ENCODE results near the gene CFAP61. TPM values are rescaled to one million over a fixed set of nuclear protein-coding genes. Genes with fewer than 3 reads are reported as not detected.

CFAP61 gene
- total RNA-seq, 2 experiments from 2014 or later: not detected

- H3K4me3 Mint-ChIP-seq: no peak overlapping the region
- no peak overlapping the region for H3K27ac Mint-ChIP-seq
- ChIA-PET POLR2A (no interaction called here), CTCF (no interaction called here)
- DNase-seq: no peak
- H3K27me3 Mint-ChIP-seq: peaks cover 34% of the 10 kb centered on the region
- H3K36me3 Mint-ChIP-seq (ENCODE audit: low read depth): no peaks in the 10 kb centered on the region
- peaks cover 2% of the 10 kb centered on the region for H3K4me1 Mint-ChIP-seq
- H3K9me3 Mint-ChIP-seq: no peaks in the 10 kb centered on the region
These were observed 26.9 kb downstream of the CFAP61 start for GRCh38 chr20:20079102-20079784.

GRCh38 chr20:20083807-20084206 is 31.5 kb downstream of the CFAP61 start:
- DNase-seq: no peak
- ChIA-PET POLR2A (no interaction called here), CTCF (interaction anchor here (0.6 to 1.9 kb wide), 4 partner anchors 11 to 513 kb away, joined by 3 to 11 read pairs (median 4); no protein-coding TSS in a partner anchor)
- Mint-ChIP-seq H3K27me3 (peaks cover 22% of the 10 kb centered on the region), H3K36me3 (ENCODE audit: low read depth) (no peaks in the 10 kb centered on the region), H3K4me1 (peaks cover 2% of the 10 kb centered on the region), H3K4me3 (no peak overlapping the region), H3K27ac (no peak overlapping the region), H3K9me3 (no peaks in the 10 kb centered on the region)

GRCh38 chr20:20084296-20084752 is 32.0 kb downstream of the CFAP61 start:
- no peak for DNase-seq
- POLR2A ChIA-PET: no interaction called here
- Mint-ChIP-seq H3K4me3 (no peak overlapping the region), H3K27ac (no peak overlapping the region), H3K9me3 (no peaks in the 10 kb centered on the region), H3K27me3 (peaks cover 18% of the 10 kb centered on the region), H3K36me3 (ENCODE audit: low read depth) (no peaks in the 10 kb centered on the region), H3K4me1 (peaks cover 2% of the 10 kb centered on the region)
- CTCF ChIA-PET: interaction anchor here (1.1 to 1.9 kb wide), 2 partner anchors 153 to 512 kb away, joined by 4 to 11 read pairs; no protein-coding TSS in a partner anchor

DNA sequence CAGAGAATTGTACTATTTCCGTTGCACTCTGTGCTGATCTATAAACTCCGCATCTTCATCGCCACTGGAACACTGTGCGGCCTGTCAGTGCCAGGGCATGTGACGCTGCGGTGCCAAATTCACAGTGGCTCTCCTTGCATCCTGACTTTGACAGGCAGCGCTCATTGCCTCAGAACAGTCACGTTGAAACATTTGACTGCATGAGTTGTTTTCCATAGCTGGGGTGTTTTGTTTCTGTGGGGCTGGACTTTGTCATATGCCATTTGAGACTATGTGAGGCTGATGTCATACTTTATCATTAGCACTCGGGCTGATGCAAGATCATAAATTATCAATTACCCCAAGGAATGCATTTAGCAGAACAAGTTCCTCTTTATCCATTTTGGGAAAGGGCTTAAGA is 32.7 kb downstream of the CFAP61 start:
- Mint-ChIP-seq H3K36me3 (ENCODE audit: low read depth) (no peaks in the 10 kb centered on the region), H3K4me1 (peaks cover 2% of the 10 kb centered on the region)

GRCh38 chr20:20085812-20086211 is 33.5 kb downstream of the CFAP61 start:
- no peaks in the 10 kb centered on the region for H3K36me3 Mint-ChIP-seq (ENCODE audit: low read depth)

More for the DNA sequence above, 32.7 kb downstream of the CFAP61 start:
- CTCF ChIA-PET: no interaction called here
- no peak overlapping the region for H3K4me3 Mint-ChIP-seq
- POLR2A ChIA-PET: no interaction called here
- peaks cover 18% of the 10 kb centered on the region for H3K27me3 Mint-ChIP-seq
- no peaks in the 10 kb centered on the region for H3K9me3 Mint-ChIP-seq
- H3K27ac Mint-ChIP-seq: no peak overlapping the region
- DNase-seq: no peak

GRCh38 chr20:20089018-20089417 is 36.7 kb downstream of the CFAP61 start:
- H3K4me3 Mint-ChIP-seq: no peak overlapping the region
- no peak overlapping the region for H3K27ac Mint-ChIP-seq
- POLR2A ChIA-PET: no interaction called here
- no peaks in the 10 kb centered on the region for H3K36me3 Mint-ChIP-seq (ENCODE audit: low read depth)
- DNase-seq: no peak
- H3K4me1 Mint-ChIP-seq: no peaks in the 10 kb centered on the region
- CTCF ChIA-PET: no interaction called here
- peaks cover 9% of the 10 kb centered on the region for H3K27me3 Mint-ChIP-seq
- no peaks in the 10 kb centered on the region for H3K9me3 Mint-ChIP-seq

More at GRCh38 chr20:20085812-20086211, 33.5 kb downstream of the CFAP61 start:
- Mint-ChIP-seq H3K27ac (no peak overlapping the region), H3K27me3 (peaks cover 18% of the 10 kb centered on the region), H3K4me1 (peaks cover 2% of the 10 kb centered on the region), H3K4me3 (no peak overlapping the region), H3K9me3 (no peaks in the 10 kb centered on the region)
- DNase-seq: no peak
- ChIA-PET CTCF (no interaction called here), POLR2A (no interaction called here)

DNA sequence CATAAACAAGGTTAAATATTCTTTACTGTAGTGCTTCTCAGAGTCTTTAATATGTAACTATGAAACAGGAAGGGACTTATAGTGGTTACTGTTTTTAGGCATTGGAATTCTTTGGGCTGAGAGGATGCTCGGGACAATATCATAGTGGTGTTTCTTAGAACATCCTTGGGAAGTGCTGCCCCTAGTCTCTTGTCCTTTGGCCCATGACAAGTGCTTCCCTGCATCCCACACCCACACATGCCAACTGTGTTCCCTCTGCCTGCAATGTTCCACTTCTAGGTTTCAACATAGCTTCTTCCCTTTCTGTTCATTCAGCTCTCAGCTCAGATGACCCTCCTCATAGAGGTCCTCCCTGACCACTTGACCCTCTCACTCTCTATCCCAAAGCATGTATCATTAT is 37.6 kb downstream of the CFAP61 start:
- POLR2A ChIA-PET: no interaction called here
- Mint-ChIP-seq H3K36me3 (ENCODE audit: low read depth) (no peaks in the 10 kb centered on the region), H3K27me3 (peaks cover 8% of the 10 kb centered on the region), H3K9me3 (no peaks in the 10 kb centered on the region), H3K4me1 (no peaks in the 10 kb centered on the region), H3K4me3 (no peak overlapping the region), H3K27ac (no peak overlapping the region)
- CTCF ChIA-PET: no interaction called here
- no peak for DNase-seq

- Mint-ChIP-seq H3K36me3 (ENCODE audit: low read depth) (no peaks in the 10 kb centered on the region), H3K4me1 (no peaks in the 10 kb centered on the region), H3K27me3 (peaks cover 13% of the 10 kb centered on the region), H3K9me3 (no peaks in the 10 kb centered on the region), H3K27ac (no peak overlapping the region), H3K4me3 (no peak overlapping the region)
- ChIA-PET POLR2A (no interaction called here), CTCF (no interaction called here)
- DNase-seq: no peak
These were observed 40.5 kb downstream of the CFAP61 start for GRCh38 chr20:20092827-20093226.

DNA sequence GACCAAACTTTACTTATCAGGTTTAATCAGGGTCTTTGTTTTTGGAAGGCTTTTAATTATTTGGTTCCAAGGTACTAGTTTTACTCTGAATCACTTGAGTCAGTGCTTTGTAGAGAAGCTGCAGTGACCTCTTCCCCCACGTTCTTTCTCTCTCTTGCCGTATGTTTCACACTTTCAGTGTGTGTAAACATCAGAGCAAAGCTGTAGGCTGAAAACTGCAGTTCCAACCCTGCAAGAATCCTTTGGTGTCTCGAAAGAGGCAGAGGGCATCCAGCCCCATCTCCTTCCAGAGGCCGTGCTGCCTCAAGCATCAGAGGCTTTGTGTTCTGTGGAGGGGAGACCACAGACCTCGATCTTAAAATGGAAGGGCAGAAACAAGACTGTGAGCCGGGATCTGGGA is 42.1 kb downstream of the CFAP61 start:
- no peaks in the 10 kb centered on the region for H3K9me3 Mint-ChIP-seq
- CTCF ChIA-PET: interaction anchor here (0.7 kb wide), 1 partner anchor 11 kb away, joined by 3 read pairs; no protein-coding TSS in a partner anchor
- DNase-seq: no peak
- POLR2A ChIA-PET: no interaction called here
- no peak overlapping the region for H3K4me3 Mint-ChIP-seq
- no peaks in the 10 kb centered on the region for H3K4me1 Mint-ChIP-seq
- no peaks in the 10 kb centered on the region for H3K36me3 Mint-ChIP-seq (ENCODE audit: low read depth)
- peaks cover 13% of the 10 kb centered on the region for H3K27me3 Mint-ChIP-seq
- no peak overlapping the region for H3K27ac Mint-ChIP-seq

DNA sequence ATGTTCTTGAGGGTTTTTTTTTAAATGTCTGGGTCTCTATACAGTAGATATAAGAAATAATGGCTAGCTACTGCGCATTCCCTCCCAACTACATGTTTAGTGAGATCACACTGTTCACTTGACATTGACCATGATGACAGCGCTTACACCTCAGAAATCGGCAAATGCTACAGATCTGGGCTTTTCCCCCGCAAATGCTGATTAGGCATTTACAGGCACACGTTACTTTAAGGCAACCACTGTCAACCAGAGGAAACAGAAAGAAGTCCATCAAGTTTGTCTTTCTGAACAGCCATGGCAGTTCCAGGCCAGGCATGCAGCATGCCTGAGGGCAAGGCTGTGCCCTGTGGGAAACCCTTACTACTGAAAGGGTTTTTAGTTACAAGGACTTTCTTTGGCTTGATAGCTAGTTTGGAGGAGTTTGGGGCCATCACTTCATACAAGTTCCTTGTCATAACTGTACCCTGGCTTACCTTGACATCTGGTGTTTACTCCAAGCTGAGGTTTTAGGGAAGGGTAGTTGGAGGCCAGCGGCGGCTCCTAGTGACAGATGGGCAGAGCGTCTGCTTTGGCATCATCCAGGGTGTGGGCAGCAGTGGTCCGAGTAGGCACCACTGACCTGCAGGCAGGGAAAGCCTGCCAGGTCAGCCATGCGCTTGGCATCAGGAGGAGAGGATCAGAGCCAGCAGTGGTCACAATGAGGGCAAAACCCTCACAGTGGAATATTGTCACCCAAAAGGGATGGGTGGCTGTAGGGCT is 43.0 kb downstream of the CFAP61 start:
- H3K9me3 Mint-ChIP-seq: no peaks in the 10 kb centered on the region
- H3K36me3 Mint-ChIP-seq (ENCODE audit: low read depth): no peaks in the 10 kb centered on the region
- H3K27ac Mint-ChIP-seq: no peak overlapping the region
- H3K27me3 Mint-ChIP-seq: peaks cover 17% of the 10 kb centered on the region
- no peak for DNase-seq
- no peak overlapping the region for H3K4me3 Mint-ChIP-seq
- ChIA-PET CTCF (interaction anchor here (0.7 kb wide), 1 partner anchor 12 kb away, joined by 3 read pairs; no protein-coding TSS in a partner anchor), POLR2A (no interaction called here)
- no peaks in the 10 kb centered on the region for H3K4me1 Mint-ChIP-seq

DNA sequence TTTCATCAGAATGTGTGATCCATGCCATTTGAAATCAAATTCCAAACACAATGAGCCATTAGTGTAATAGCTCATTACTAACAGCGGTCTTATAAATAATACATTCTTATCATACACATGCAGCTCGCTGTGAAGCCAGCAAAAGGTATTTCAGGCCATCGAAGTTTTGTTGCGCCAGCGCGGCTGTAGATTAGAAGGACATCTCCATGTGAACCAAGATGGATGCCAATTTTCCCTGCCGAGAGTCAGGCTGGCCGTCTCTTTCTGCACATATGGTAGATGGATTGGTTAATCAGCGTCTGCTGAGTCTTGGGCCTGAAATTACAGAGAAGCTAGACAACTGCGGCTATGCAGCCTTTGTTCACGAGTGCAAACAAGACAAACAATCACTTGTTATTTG is 44.1 kb downstream of the CFAP61 start:
- CTCF ChIA-PET: no interaction called here
- Mint-ChIP-seq H3K9me3 (no peaks in the 10 kb centered on the region), H3K36me3 (ENCODE audit: low read depth) (no peaks in the 10 kb centered on the region), H3K4me3 (no peak overlapping the region), H3K4me1 (no peaks in the 10 kb centered on the region), H3K27me3 (peaks cover 14% of the 10 kb centered on the region), H3K27ac (no peak overlapping the region)
- no peak for DNase-seq
- POLR2A ChIA-PET: no interaction called here

- H3K4me1 Mint-ChIP-seq: no peaks in the 10 kb centered on the region
- peaks cover 5% of the 10 kb centered on the region for H3K27me3 Mint-ChIP-seq
- H3K27ac Mint-ChIP-seq: no peak overlapping the region
- no peaks in the 10 kb centered on the region for H3K9me3 Mint-ChIP-seq
- no peaks in the 10 kb centered on the region for H3K36me3 Mint-ChIP-seq (ENCODE audit: low read depth)
- ChIA-PET CTCF (interaction anchor here (1.7 kb wide), 1 partner anchor 85 kb away, joined by 3 read pairs; the partner anchor contains the start of gene NAA20), POLR2A (no interaction called here)
- H3K4me3 Mint-ChIP-seq: no peak overlapping the region
- DNase-seq: no peak
These were observed 48.5 kb downstream of the CFAP61 start for GRCh38 chr20:20100881-20101280.

- H3K4me3 Mint-ChIP-seq: no peak overlapping the region
- H3K27ac Mint-ChIP-seq: no peak overlapping the region
- H3K4me1 Mint-ChIP-seq: no peaks in the 10 kb centered on the region
- H3K9me3 Mint-ChIP-seq: no peaks in the 10 kb centered on the region
- peaks cover 8% of the 10 kb centered on the region for H3K27me3 Mint-ChIP-seq
- ChIA-PET POLR2A (no interaction called here), CTCF (interaction anchor here (1.7 kb wide), 1 partner anchor 86 kb away, joined by 3 read pairs; the partner anchor contains the start of gene NAA20)
- H3K36me3 Mint-ChIP-seq (ENCODE audit: low read depth): no peaks in the 10 kb centered on the region
- no peak for DNase-seq
These were observed 49.8 kb downstream of the CFAP61 start for GRCh38 chr20:20102163-20102562.

Measured in activated CD4-positive, alpha-beta memory T cell treated with anti-CD3 and anti-CD28 coated beads, Interleukin-2, amount 10 ng/mL, durations not matched to agents 7 days and 5 days (primary cell).